Coronary artery (tissue), 2 donors: ENCODE results near the gene TRAPPC6A.

Experiments used
- DNase-seq: peaks from one replicate; pipeline ENCODE4 v3.0.0-alpha.2; 2017; ENCODE audit warnings: low spot score
- H3K27ac ChIP-seq, 2 donors: fragments of 200-600 bp; sonication (generic); one replicate each; pipeline ENCODE4 v1.5.1; 2016 to 2019
- H3K4me3 ChIP-seq: fragments of 200-600 bp; sonication (generic); 2 replicates; pipeline ENCODE4 v1.5.1; 2016; ENCODE audit warnings: mild to moderate bottlenecking, moderate library complexity
- CTCF ChIP-seq: fragments of 200-600 bp; sonication (generic); IDR thresholded peaks from one replicate; pipeline ENCODE4 v1.5.1; 2019; ENCODE audit warnings: antibody characterized with exemption

The TRAPPC6A gene

GRCh38 chr19:45146741-45147205, 31.3 kb downstream of the TRAPPC6A start:
- TF ChIP-seq CTCF, result no peak
- Histone ChIP-seq H3K4me3 (no peak overlapping the region), H3K27ac (no peak overlapping the region)
- no peak for DNase-seq

DNA sequence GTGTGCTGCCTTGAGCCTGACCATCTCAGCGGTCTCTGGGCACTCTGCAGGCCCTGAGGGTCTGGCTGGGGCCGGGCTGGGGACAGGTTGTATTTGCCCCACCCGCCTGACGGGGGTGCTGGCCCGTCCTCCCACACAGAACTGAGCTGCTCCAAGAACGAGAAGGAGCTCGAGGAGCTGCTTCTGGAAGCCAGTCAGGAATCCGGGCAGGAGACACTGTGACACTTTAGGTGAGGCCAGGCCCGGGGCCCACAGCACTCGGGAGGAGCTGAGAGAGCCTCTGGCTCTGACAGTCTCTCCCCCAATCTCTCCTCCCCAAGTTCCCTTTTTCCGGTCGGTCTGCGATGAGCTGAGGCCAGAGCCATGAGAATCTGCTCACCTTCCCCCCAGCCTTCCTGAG, 31.8 kb downstream of the TRAPPC6A start:
- Histone ChIP-seq H3K27ac (no peak overlapping the region), H3K4me3 (no peak overlapping the region)
- DNase-seq, result no peak
- no peak for TF ChIP-seq CTCF

DNA sequence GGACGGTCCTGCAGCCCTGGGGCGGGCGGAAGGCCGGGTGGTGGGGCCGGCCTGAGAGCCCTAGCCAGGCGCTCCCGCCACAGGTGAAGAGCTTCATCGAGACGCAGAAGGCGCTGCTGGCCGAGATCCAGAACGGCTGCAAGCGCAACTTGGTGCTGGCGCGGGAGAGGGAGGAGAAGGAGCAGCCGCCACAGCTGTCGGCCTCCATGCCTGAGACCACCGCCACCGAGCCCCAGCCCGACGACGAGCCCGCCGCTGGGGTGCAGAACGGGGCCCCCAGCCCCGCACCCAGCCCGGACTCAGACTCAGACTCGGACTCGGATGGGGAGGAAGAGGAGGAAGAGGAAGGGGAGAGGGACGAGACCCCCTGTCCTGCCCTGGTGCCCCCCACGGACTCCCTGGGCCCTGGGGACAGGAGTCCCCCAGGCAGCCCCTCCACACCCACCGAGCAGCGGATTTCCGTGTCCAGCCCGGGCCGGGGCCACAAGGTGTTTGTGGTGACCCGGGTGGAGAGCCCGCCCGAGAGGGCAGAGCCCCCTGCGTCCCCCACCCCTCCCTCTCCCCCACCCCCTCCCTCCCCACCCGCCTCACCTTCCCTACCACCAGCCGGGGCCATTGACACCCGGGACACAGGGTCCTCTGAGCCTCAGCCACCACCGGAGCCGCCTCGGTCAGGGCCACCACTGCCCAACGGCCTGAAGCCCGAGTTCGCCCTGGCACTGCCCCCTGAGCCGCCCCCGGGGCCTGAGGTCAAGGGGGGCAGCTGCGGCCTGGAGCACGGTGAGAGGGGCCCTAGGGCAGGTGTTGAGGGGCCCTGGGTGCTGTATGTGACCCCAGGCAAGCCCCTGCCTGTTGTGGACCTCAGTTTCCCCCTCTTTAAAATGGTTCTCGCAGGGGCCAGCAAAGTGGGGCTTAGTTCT, 32.5 kb downstream of the TRAPPC6A start:
- TF ChIP-seq CTCF, result no peak
- H3K4me3 ChIP-seq, result no peak overlapping the region
- H3K27ac ChIP-seq, result no peak overlapping the region
- no peak for DNase-seq

DNA sequence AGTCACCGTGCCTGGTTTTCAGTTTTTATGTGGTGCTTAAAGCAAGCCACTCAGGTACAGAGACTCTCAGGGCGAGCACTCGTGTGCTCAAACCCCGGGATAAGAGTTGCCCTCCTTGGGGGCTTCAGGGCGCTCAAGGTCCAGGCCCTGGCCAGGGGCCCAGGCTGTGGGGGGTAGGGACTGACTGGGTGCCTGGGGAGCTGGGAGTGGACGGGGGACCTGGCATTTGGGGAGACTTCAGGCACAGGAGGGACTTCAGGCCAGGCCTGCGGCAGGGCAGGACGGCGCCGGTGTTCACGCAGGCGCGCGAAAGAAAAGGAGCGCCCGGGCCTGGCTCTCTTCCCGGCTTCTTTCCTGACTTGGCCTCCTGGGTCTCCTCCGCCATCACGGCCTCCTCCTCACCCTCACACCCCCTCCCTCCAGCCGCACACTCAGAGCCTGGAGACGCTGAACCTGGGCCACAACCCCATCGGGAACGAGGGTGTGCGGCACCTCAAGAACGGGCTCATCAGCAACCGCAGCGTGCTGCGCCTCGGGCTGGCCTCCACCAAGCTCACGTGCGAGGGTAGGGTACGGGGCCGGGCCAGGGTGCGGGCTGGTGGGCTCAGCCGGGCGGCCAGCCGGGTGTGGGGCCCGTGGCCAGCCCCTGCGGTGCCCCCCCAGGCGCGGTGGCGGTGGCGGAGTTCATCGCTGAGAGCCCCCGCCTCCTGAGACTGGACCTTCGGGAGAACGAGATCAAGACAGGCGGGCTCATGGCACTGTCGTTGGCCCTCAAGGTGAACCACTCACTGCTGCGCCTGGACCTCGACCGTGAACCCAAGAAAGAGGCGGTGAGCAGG, 33.4 kb downstream of the TRAPPC6A start:
- no peak overlapping the region for H3K27ac ChIP-seq
- no peak overlapping the region for H3K4me3 ChIP-seq
- DNase-seq, result no peak
- no peak for TF ChIP-seq CTCF

DNA sequence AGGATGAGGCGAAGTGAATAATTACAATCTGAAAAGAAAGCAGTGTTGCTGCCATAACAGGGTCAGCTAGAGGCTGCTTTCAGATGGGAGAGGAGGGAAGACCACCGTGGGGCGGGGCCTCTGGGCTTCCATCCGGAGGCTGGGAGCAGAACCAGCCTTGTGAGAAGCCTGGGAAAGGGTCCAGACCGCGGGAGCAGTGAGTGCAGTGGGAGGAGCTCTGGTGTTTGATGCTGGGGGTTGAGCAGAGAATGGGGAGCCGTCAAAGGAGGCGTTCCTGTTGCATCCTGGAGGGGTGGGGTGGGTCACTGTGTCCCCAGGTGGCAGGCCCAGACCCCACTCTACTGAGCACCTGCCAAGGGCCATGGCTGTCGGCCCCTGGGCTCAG, 35.3 kb downstream of the TRAPPC6A start:
- Histone ChIP-seq H3K27ac (no peak overlapping the region), H3K4me3 (no peak overlapping the region)
- no peak for TF ChIP-seq CTCF
- no peak for DNase-seq

GRCh38 chr19:45142016-45142725, 35.9 kb downstream of the TRAPPC6A start:
- Histone ChIP-seq H3K4me3 (no peak overlapping the region), H3K27ac (no peak overlapping the region)
- no peak for DNase-seq
- TF ChIP-seq CTCF, result no peak
